ENCODE measurements around the gene PDE3B.
"Not testable (repeated sequence)": the region's sequence is repeated elsewhere in the genome, so short reads cannot be mapped to it uniquely, and the experiment has no call there.

PDE3B gene

DNA sequence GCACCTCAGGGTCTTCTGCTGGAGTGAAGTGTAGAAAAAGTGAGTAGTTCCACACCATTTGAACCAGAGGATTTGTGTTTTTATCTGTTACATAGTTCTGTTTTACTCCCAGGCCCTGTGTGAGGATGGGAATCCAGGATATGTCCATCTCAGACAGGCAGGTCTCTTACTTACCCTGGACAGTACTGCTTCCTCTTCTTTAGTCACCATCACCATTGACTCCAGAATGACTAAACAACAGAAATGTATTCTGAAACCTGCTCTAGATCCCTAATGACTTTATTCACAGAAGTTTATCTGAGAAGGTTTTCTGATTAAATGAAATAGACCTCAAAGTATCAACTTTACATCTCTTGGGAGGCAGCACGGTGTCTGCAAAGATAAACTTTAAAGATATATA, 214.8 kb downstream of the PDE3B start:
- TF ChIP-seq, protein P1, sequence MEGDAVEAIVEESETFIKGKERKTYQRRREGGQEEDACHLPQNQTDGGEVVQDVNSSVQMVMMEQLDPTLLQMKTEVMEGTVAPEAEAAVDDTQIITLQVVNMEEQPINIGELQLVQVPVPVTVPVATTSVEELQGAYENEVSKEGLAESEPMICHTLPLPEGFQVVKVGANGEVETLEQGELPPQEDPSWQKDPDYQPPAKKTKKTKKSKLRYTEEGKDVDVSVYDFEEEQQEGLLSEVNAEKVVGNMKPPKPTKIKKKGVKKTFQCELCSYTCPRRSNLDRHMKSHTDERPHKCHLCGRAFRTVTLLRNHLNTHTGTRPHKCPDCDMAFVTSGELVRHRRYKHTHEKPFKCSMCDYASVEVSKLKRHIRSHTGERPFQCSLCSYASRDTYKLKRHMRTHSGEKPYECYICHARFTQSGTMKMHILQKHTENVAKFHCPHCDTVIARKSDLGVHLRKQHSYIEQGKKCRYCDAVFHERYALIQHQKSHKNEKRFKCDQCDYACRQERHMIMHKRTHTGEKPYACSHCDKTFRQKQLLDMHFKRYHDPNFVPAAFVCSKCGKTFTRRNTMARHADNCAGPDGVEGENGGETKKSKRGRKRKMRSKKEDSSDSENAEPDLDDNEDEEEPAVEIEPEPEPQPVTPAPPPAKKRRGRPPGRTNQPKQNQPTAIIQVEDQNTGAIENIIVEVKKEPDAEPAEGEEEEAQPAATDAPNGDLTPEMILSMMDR (IDR thresholded peaks at IDR 0.05; ENCODE audit: control extremely low read depth, extremely low read depth, low read depth, missing control alignments), result no peak
- POLR2A ChIA-PET, result no interaction called here
- DNase-seq (ENCODE audit: extremely low spot score), result no peak
- CTCF ChIA-PET, result interaction anchor here (0.9 to 1.9 kb wide), 4 partner anchors 11 to 69 kb away, joined by 3 to 12 read pairs (median 4); no protein-coding TSS in a partner anchor

DNA sequence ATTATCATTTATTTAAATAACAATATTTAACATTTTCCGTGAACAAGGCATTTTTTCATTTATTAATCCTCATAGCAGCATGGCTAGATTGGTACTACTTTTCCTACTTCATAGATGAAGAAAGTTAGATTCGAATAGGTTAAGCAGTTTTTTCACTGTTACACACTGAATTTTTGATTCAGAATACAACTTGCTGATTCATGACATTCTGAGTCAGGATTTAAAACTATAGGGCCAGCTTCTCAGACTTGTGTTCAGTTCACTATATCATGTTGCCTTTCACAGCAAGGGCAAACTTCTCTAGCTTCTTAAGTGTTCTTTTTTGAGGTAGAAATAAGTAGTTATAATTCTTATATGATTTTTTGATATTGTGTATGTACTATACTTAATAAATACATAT, 216.9 kb downstream of the PDE3B start:
- TF ChIP-seq, protein P1 (IDR thresholded peaks at IDR 0.05; ENCODE audit: control extremely low read depth, extremely low read depth, low read depth, missing control alignments), result no peak
- CTCF ChIA-PET, result interaction anchor here (1.0 to 2.0 kb wide), 3 partner anchors 10 to 48 kb away, joined by 3 to 7 read pairs (median 3); no protein-coding TSS in a partner anchor
- POLR2A ChIA-PET, result no interaction called here
- no peak for DNase-seq (ENCODE audit: extremely low spot score)

DNA sequence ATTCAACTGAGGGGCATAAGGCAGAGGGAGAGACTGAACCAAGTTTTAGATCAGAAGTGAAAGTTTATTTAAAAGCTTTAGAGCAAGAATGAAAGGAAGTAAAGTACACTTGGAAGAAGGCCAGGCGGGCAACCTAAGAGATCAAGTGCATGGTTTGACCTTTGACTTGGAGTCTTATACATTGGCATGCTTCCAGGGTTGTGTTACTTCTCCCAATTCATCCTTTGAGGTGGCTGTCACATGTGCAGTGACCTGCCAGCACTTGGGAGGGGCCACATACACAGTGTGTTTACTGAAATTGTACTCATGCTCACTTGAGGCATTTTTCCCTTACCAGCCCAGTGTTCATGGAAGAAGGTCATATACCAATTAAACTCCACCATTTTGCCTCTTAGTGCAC, 218.1 kb downstream of the PDE3B start:
- ChIA-PET POLR2A (no interaction called here), CTCF (interaction anchor here (1.0 to 2.0 kb wide), 3 partner anchors 9 to 47 kb away, joined by 3 to 7 read pairs (median 3); no protein-coding TSS in a partner anchor)
- DNase-seq (ENCODE audit: extremely low spot score), result no peak
- TF ChIP-seq, protein P1 (IDR thresholded peaks at IDR 0.05; ENCODE audit: control extremely low read depth, extremely low read depth, low read depth, missing control alignments), result no peak

DNA sequence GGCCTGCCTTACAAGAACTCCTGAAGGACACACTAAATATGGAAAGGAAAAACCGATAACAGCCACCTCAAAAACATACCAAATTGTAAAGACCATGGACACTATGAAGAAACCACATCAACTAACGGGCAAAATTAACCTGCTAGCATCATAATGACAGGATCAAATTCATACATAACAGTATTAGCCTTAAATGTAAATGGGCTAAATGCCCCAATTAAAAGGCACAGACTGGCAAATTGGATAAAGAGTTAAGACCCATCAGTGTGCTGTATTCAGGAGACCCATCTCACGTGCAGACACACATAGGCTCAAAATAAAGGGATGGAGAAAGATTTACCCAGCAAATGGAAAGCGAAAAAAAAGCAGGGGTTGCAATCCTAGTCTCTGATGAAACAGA, 220.2 kb downstream of the PDE3B start:
- CTCF ChIA-PET; DNase-seq (ENCODE audit: extremely low spot score); POLR2A ChIA-PET: not testable (repeated sequence)

DNA sequence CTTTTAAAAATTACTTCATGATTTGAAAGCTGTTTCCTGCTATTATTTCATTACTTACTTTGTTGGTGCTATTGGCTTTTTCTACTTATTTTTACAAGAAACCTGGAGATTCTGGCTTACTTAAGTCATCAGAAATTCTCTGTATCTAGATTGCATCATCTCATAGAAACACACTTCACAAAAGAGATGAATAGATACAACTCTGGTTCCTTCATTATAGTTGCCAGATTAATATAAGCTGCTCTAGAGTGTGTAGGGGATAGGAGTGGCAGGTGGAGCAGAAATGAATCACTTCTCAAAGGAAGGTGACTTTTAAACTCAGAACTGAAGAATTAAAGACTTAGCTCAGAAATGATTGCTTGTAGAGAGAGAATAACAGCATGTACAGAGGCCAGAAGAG, 228.4 kb downstream of the PDE3B start:
- POLR2A ChIA-PET, result no interaction called here
- TF ChIP-seq, protein P1 (IDR thresholded peaks at IDR 0.05; ENCODE audit: control extremely low read depth, extremely low read depth, low read depth, missing control alignments), result no peak
- CTCF ChIA-PET, result interaction anchor here (1.1 kb wide), 1 partner anchor 15 kb away, joined by 3 read pairs; no protein-coding TSS in a partner anchor
- DNase-seq (ENCODE audit: extremely low spot score), result no peak

DNA sequence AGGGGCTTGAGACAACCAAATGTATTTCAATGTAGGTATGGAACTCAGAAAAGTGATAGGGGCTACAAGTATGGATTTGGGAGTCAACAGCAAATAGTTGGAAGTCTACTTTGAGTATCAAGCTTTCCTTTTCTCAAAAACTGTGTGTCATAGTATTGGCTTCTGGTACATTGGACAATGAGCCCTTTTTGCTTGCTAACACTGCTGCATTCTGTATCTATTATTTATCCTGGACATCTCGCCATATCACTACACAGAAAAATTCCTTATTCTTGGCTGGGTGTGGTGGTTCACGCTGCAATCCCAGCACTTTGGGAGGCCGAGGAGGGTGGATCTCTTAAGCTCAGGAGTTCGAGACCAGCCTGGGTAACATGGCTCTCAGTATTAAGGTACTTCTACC, 230.0 kb downstream of the PDE3B start:
- DNase-seq (ENCODE audit: extremely low spot score), result no peak
- POLR2A ChIA-PET, result no interaction called here
- CTCF ChIA-PET, result interaction anchor here (1.5 to 1.9 kb wide), 2 partner anchors 16 to 84 kb away, joined by 3 to 5 read pairs; no protein-coding TSS in a partner anchor
- TF ChIP-seq, protein P1 (IDR thresholded peaks at IDR 0.05; ENCODE audit: control extremely low read depth, extremely low read depth, low read depth, missing control alignments), result no peak

DNA sequence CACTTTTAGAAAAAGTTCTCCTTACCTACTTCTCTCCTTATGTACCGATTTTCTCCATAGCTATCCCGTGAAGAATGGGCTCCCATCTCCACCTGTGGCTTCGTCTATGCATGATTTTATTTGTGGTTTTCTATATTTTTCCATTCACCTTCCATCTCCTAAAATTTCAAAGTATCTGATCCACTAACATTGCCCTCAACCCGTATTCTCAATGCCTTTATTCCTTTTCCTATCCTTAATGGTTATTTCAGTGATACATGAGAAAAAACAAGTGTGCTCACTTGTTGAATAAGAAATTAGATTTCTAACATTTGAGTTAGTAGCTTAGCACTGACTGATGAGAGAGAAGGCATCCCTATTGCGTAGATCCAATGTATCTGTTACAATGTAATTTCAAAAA, 231.6 kb downstream of the PDE3B start:
- no peak for DNase-seq (ENCODE audit: extremely low spot score)
- TF ChIP-seq, protein P1 (IDR thresholded peaks at IDR 0.05; ENCODE audit: control extremely low read depth, extremely low read depth, low read depth, missing control alignments), result no peak
- ChIA-PET CTCF (interaction anchor here (1.9 kb wide), 1 partner anchor 18 kb away, joined by 5 read pairs; no protein-coding TSS in a partner anchor), POLR2A (no interaction called here)

All from GM10248 (cell line).